ENCODE measurements around the gene VMAC. TPM values are rescaled to one million over a fixed set of nuclear protein-coding genes. Genes with fewer than 3 reads are reported as not detected.
"Not testable (repeated sequence)": the region's sequence is repeated elsewhere in the genome, so short reads cannot be mapped to it uniquely, and the experiment has no call there.

Gene VMAC, protein sequence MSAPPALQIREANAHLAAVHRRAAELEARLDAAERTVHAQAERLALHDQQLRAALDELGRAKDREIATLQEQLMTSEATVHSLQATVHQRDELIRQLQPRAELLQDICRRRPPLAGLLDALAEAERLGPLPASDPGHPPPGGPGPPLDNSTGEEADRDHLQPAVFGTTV
- 8.1 TPM for polyA plus RNA-seq
- long read RNA-seq, donor 1, transcript VMAC-201 (2 exons, 2,254 nt): major isoform, 5 of 5 reads
- long read RNA-seq, donor 1, partial matches to known transcripts: 0 of 5 reads
- long read RNA-seq, donor 1, other reads (novel, unspliced or antisense): 0 of 5 reads
- long read RNA-seq, donor 2, transcript VMAC-201 (2 exons, 2,254 nt): major isoform, 5 of 5 reads
- long read RNA-seq, donor 2, partial matches to known transcripts: 0 of 5 reads
- long read RNA-seq, donor 2, other reads (novel, unspliced or antisense): 0 of 5 reads
- long read RNA-seq, donor 3: 0 reads
- long read RNA-seq, donor 4, partial matches to known transcripts: 0 of 1 reads
- long read RNA-seq, donor 4, other reads (novel, unspliced or antisense): 0 of 1 reads
- long read RNA-seq, donor 5, partial matches to known transcripts: 0 of 1 reads
- long read RNA-seq, donor 5, other reads (novel, unspliced or antisense): 0 of 1 reads
- long read RNA-seq, donor 6, transcript VMAC-201 (2 exons, 2,254 nt): major isoform, 6 of 6 reads
- long read RNA-seq, donor 6, partial matches to known transcripts: 0 of 6 reads
- long read RNA-seq, donor 6, other reads (novel, unspliced or antisense): 0 of 6 reads
- long read RNA-seq, donor 7, partial matches to known transcripts: 0 of 1 reads
- long read RNA-seq, donor 7, other reads (novel, unspliced or antisense): 0 of 1 reads
- long read RNA-seq, donor 8, partial matches to known transcripts: 0 of 4 reads
- long read RNA-seq, donor 8, other reads (novel, unspliced or antisense): 0 of 4 reads
- long read RNA-seq, donor 9, partial matches to known transcripts: 0 of 3 reads
- long read RNA-seq, donor 9, other reads (novel, unspliced or antisense): 0 of 3 reads
- long read RNA-seq, donor 10, transcript VMAC-201 (2 exons, 2,254 nt): major isoform, 5 of 5 reads
- long read RNA-seq, donor 10, partial matches to known transcripts: 0 of 5 reads
- long read RNA-seq, donor 10, other reads (novel, unspliced or antisense): 0 of 5 reads
- long read RNA-seq, donor 11, partial matches to known transcripts: 0 of 3 reads
- long read RNA-seq, donor 11, other reads (novel, unspliced or antisense): 0 of 3 reads

GRCh38 chr19:5904352-5905113 lies at the start of gene VMAC:
Gene VMAC (plus strand): TSS chr19:5904872. CDS start chr19:5904891, 19 bp downstream.
- Histone ChIP-seq H3K27ac (ENCODE audit: low read length) (peak within 1 kb of the TSS; percentile 93), H3K4me1 (ENCODE audit: control insufficient read depth, insufficient read depth, low read length) (peaks cover 15% of the 10 kb centered on the region), H3K36me3 (ENCODE audit: control insufficient read depth, insufficient read depth, low read length) (peaks cover 20% of the 10 kb centered on the region), H3K4me3 (ENCODE audit: low read length) (peak within 1 kb of the TSS; percentile 99), H3K27me3 (ENCODE audit: control insufficient read depth, insufficient read depth, low read length) (no peaks in the 10 kb centered on the region), H3K9me3 (ENCODE audit: control insufficient read depth, low read depth, low read length) (no peaks in the 10 kb centered on the region)
- DNase-seq: peak; percentile 100
- no CpG with 5 or more reads among the region's 61 CpGs for WGBS (ENCODE audit: insufficient coverage, low lambda C conversion rate)

GRCh38 chr19:5855151-5855550 lies 49.5 kb upstream of the VMAC start:
- WGBS (ENCODE audit: insufficient coverage, low lambda C conversion rate): no CpG with 5 or more reads among the region's 9 CpGs
- DNase-seq; H3K4me3 ChIP-seq (ENCODE audit: low read length); H3K27me3 ChIP-seq (ENCODE audit: control insufficient read depth, insufficient read depth, low read length); H3K27ac ChIP-seq (ENCODE audit: low read length); H3K9me3 ChIP-seq (ENCODE audit: control insufficient read depth, low read depth, low read length); H3K36me3 ChIP-seq (ENCODE audit: control insufficient read depth, insufficient read depth, low read length); H3K4me1 ChIP-seq (ENCODE audit: control insufficient read depth, insufficient read depth, low read length): not testable (repeated sequence)

- Histone ChIP-seq H3K4me3 (ENCODE audit: low read length) (no peak overlapping the region), H3K36me3 (ENCODE audit: control insufficient read depth, insufficient read depth, low read length) (no peaks in the 10 kb centered on the region), H3K27ac (ENCODE audit: low read length) (no peak overlapping the region), H3K4me1 (ENCODE audit: control insufficient read depth, insufficient read depth, low read length) (no peaks in the 10 kb centered on the region), H3K27me3 (ENCODE audit: control insufficient read depth, insufficient read depth, low read length) (no peaks in the 10 kb centered on the region), H3K9me3 (ENCODE audit: control insufficient read depth, low read depth, low read length) (no peaks in the 10 kb centered on the region)
- 80% methylated on average over 1 of the region's 18 CpGs for WGBS (ENCODE audit: insufficient coverage, low lambda C conversion rate)
- DNase-seq: no peak
Observed at GRCh38 chr19:5857203-5858081, 47.2 kb upstream of the VMAC start.

- no peaks in the 10 kb centered on the region for H3K9me3 ChIP-seq (ENCODE audit: control insufficient read depth, low read depth, low read length)
- no peak overlapping the region for H3K4me3 ChIP-seq (ENCODE audit: low read length)
- no peaks in the 10 kb centered on the region for H3K4me1 ChIP-seq (ENCODE audit: control insufficient read depth, insufficient read depth, low read length)
- WGBS (ENCODE audit: insufficient coverage, low lambda C conversion rate): no CpG with 5 or more reads among the region's 11 CpGs
- H3K36me3 ChIP-seq (ENCODE audit: control insufficient read depth, insufficient read depth, low read length): no peaks in the 10 kb centered on the region
- no peak overlapping the region for H3K27ac ChIP-seq (ENCODE audit: low read length)
- DNase-seq: no peak
- H3K27me3 ChIP-seq (ENCODE audit: control insufficient read depth, insufficient read depth, low read length): no peaks in the 10 kb centered on the region
Observed at GRCh38 chr19:5863030-5863665, 41.5 kb upstream of the VMAC start.

DNA sequence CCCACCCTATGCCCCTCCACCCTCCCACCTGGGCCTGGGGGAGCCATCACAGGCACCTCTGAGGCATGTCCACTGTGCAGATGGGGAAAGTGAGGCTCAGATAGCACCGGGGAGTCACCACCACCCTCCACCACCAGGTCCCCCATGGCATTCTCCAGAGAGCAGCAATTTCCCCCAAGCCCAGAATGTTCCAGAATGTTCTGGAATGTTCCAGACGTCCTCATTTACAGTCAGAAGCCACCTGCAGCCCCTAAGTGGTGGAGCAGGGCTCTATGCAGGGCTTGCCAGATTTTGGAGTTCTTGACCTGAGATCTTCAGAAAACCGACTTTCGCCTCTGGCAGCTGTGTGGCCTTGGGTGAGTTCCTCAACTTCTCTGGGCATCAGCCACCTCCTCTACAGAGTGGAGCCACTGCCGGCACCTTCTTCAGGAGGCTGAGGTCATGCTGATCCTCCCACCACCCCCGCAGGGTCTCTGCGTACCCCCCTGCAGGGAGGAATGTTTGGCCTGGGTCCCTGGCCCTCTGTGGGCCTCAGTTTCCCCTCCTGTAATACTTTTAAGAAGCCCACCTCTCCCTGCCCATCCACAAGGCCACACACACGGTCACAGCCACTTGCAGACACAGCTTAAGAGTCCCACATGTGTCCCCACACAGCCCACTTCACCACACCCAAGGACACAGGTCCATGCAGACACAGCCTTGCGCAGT lies 40.5 kb upstream of the VMAC start:
- H3K27ac ChIP-seq (ENCODE audit: low read length): no peak overlapping the region
- no CpG with 5 or more reads among the region's 9 CpGs for WGBS (ENCODE audit: insufficient coverage, low lambda C conversion rate)
- H3K4me1 ChIP-seq (ENCODE audit: control insufficient read depth, insufficient read depth, low read length): no peaks in the 10 kb centered on the region
- H3K36me3 ChIP-seq (ENCODE audit: control insufficient read depth, insufficient read depth, low read length): no peaks in the 10 kb centered on the region
- no peaks in the 10 kb centered on the region for H3K27me3 ChIP-seq (ENCODE audit: control insufficient read depth, insufficient read depth, low read length)
- DNase-seq: no peak
- H3K4me3 ChIP-seq (ENCODE audit: low read length): no peak overlapping the region
- no peaks in the 10 kb centered on the region for H3K9me3 ChIP-seq (ENCODE audit: control insufficient read depth, low read depth, low read length)

DNA sequence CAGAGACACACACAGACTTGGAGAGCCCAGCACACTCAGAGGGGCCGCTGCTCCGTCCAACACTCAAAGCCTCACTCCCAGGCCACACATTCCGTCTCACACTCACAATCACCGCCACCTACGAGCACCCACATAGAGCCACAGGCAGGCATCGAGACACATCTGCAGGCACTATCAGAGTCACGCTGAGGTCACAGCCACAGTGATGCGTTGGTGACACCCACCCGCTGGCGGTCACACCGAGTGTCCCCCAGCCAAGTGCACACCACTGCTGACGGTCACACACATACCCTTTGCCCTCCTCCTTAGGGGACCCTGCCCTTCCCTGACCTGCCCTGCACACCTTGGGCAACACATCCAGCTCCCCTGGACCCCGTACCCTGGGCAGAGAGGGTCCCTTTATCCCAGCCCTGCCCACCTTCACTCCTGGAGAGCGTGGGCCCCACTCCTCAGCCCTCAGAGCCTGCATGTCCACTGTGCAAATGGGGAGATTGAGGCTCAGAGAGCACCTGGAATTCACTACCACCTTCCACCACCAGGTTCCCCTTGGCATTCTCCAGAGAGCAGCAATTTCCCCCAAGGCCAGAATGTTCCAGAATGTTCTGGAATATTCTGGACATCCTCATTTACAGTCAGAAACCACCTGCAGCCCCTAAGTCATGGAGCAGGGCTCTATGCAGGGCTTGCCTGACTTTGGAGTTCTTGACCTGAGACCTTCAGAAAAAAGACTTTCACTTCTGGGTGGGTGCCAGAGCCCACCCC lies 39.8 kb upstream of the VMAC start:
- no peaks in the 10 kb centered on the region for H3K27me3 ChIP-seq (ENCODE audit: control insufficient read depth, insufficient read depth, low read length)
- WGBS (ENCODE audit: insufficient coverage, low lambda C conversion rate): no CpG with 5 or more reads among the region's 14 CpGs
- H3K36me3 ChIP-seq (ENCODE audit: control insufficient read depth, insufficient read depth, low read length): no peaks in the 10 kb centered on the region
- H3K4me1 ChIP-seq (ENCODE audit: control insufficient read depth, insufficient read depth, low read length): no peaks in the 10 kb centered on the region
- H3K4me3 ChIP-seq (ENCODE audit: low read length): no peak overlapping the region
- DNase-seq: no peak
- H3K27ac ChIP-seq (ENCODE audit: low read length): no peak overlapping the region
- no peaks in the 10 kb centered on the region for H3K9me3 ChIP-seq (ENCODE audit: control insufficient read depth, low read depth, low read length)

DNA sequence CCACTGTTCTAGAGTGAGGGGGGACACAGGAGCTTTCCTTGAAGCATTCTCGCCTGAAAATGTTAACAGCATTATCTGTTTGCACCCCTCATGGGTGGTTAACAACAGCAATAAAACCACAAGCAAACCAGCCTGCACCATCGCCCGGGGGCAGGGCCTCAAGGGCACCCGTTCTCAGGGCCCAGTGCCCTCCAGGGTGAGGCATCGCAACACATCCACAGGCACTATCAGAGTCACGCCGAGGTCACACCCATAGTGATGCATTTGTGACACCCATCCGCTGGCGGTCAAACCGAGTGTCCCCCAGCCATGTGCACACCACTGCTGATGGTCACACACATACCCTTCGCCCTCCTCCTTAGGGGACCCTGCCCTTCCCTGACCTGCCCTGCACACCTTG lies 38.9 kb upstream of the VMAC start:
- Histone ChIP-seq H3K27ac (ENCODE audit: low read length) (no peak overlapping the region), H3K36me3 (ENCODE audit: control insufficient read depth, insufficient read depth, low read length) (no peaks in the 10 kb centered on the region), H3K4me1 (ENCODE audit: control insufficient read depth, insufficient read depth, low read length) (no peaks in the 10 kb centered on the region), H3K9me3 (ENCODE audit: control insufficient read depth, low read depth, low read length) (no peaks in the 10 kb centered on the region), H3K27me3 (ENCODE audit: control insufficient read depth, insufficient read depth, low read length) (no peaks in the 10 kb centered on the region), H3K4me3 (ENCODE audit: low read length) (no peak overlapping the region)
- DNase-seq: no peak
- WGBS (ENCODE audit: insufficient coverage, low lambda C conversion rate): no CpG with 5 or more reads among the region's 11 CpGs

All from large intestine (tissue), 12 donors.